ENCODE measurements around the gene SLC4A9. TPM values are rescaled to one million over a fixed set of nuclear protein-coding genes. Genes with fewer than 3 reads are reported as not detected.

Gene SLC4A9
- total RNA-seq, 1 donor from 2014 or later, result under 0.01 TPM

GRCh38 chr5:140360681-140361479 is 886 bp downstream of the SLC4A9 start:
- DNase-seq (ENCODE audit: low spot score in 2 of 2), result no peak
- no peak for FAIRE-seq

GRCh38 chr5:140361901-140362300 is 1.9 kb downstream of the SLC4A9 start:
- no peak for FAIRE-seq
- no peak for DNase-seq (ENCODE audit: low spot score in 2 of 2)

- DNase-seq (ENCODE audit: low spot score in 2 of 2) (no peak), FAIRE-seq (no peak)
Measured at GRCh38 chr5:140362311-140362710, 2.3 kb downstream of the SLC4A9 start.

GRCh38 chr5:140362875-140363630 is 3.1 kb downstream of the SLC4A9 start:
- FAIRE-seq, result no peak

GRCh38 chr5:140363631-140364471 is 3.9 kb downstream of the SLC4A9 start:
- DNase-seq (ENCODE audit: low spot score in 2 of 2), result no peak
- FAIRE-seq, result no peak

More at GRCh38 chr5:140362875-140363630, 3.1 kb downstream of the SLC4A9 start:
- peak in 1 of 2 donors; percentile 86 for DNase-seq (ENCODE audit: low spot score in 2 of 2)

- DNase-seq (ENCODE audit: low spot score in 2 of 2) (no peak), FAIRE-seq (no peak)
Measured at GRCh38 chr5:140364472-140364765, 4.4 kb downstream of the SLC4A9 start.

GRCh38 chr5:140365282-140365681 is 5.3 kb downstream of the SLC4A9 start:
- FAIRE-seq (no peak), DNase-seq (ENCODE audit: low spot score in 2 of 2) (no peak)

GRCh38 chr5:140365941-140366340 is 5.9 kb downstream of the SLC4A9 start:
- no peak for DNase-seq (ENCODE audit: low spot score in 2 of 2)
- FAIRE-seq, result no peak

GRCh38 chr5:140366589-140367255 is 6.7 kb downstream of the SLC4A9 start:
- DNase-seq (ENCODE audit: low spot score in 2 of 2) (no peak), FAIRE-seq (no peak)

GRCh38 chr5:140367256-140368013 is 7.4 kb downstream of the SLC4A9 start:
- no peak for FAIRE-seq
- no peak for DNase-seq (ENCODE audit: low spot score in 2 of 2)

GRCh38 chr5:140371356-140372151 is 11.6 kb downstream of the SLC4A9 start:
- DNase-seq (ENCODE audit: low spot score in 2 of 2) (no peak), FAIRE-seq (no peak)

GRCh38 chr5:140372971-140373487 is 13.0 kb downstream of the SLC4A9 start:
- no peak for FAIRE-seq
- DNase-seq (ENCODE audit: low spot score in 2 of 2), result peak in 1 of 2 donors; percentile 59

- no peak for FAIRE-seq
- no peak for DNase-seq (ENCODE audit: low spot score in 2 of 2)
Measured at GRCh38 chr5:140381351-140381750, 21.4 kb downstream of the SLC4A9 start.

- FAIRE-seq, result no peak
- no peak for DNase-seq (ENCODE audit: low spot score in 2 of 2)
Measured at GRCh38 chr5:140381972-140382371, 22.0 kb downstream of the SLC4A9 start.

GRCh38 chr5:140382866-140383265 is 22.9 kb downstream of the SLC4A9 start:
- DNase-seq (ENCODE audit: low spot score in 2 of 2) (no peak), FAIRE-seq (no peak)

- DNase-seq (ENCODE audit: low spot score in 2 of 2) (no peak), FAIRE-seq (no peak)
Measured at GRCh38 chr5:140383300-140383699, 23.3 kb downstream of the SLC4A9 start.

GRCh38 chr5:140388052-140388451 is 28.1 kb downstream of the SLC4A9 start:
- no peak for DNase-seq (ENCODE audit: low spot score in 2 of 2)
- no peak for FAIRE-seq

GRCh38 chr5:140391312-140391711 is 31.3 kb downstream of the SLC4A9 start:
- DNase-seq (ENCODE audit: low spot score in 2 of 2), result no peak
- FAIRE-seq, result no peak

GRCh38 chr5:140391732-140392131 is 31.7 kb downstream of the SLC4A9 start:
- no peak for FAIRE-seq
- DNase-seq (ENCODE audit: low spot score in 2 of 2), result no peak
